Activated CD8-positive, alpha-beta memory T cell treated with anti-CD3 and anti-CD28 coated beads, Interleukin-2, amount 50 U/mL, for 1 hour (primary cell): Measurements from ENCODE around the gene PDIA5.
"Not testable (repeated sequence)": the region's sequence is repeated elsewhere in the genome, so short reads cannot be mapped to it uniquely, and the experiment has no call there.

Experiments
- DNase-seq: peaks from one replicate; pipeline ENCODE4 v3.0.0-alpha.2; 2020; ENCODE audit errors: extremely low read depth

Gene PDIA5

GRCh38 chr3:123150449-123151215 lies 83.8 kb downstream of the PDIA5 start:
- DNase-seq: no peak

GRCh38 chr3:123151251-123151705 lies 84.5 kb downstream of the PDIA5 start:
- no peak for DNase-seq

- DNase-seq: not testable (repeated sequence)
Measured at GRCh38 chr3:123151853-123152420, 85.1 kb downstream of the PDIA5 start.

- no peak for DNase-seq
Measured at GRCh38 chr3:123152687-123153086, 85.9 kb downstream of the PDIA5 start.

GRCh38 chr3:123153125-123154019 lies 86.5 kb downstream of the PDIA5 start:
- DNase-seq: no peak

GRCh38 chr3:123154020-123154985 lies 87.5 kb downstream of the PDIA5 start:
- no peak for DNase-seq

- DNase-seq: no peak
Measured at GRCh38 chr3:123155471-123156011, 88.7 kb downstream of the PDIA5 start.

GRCh38 chr3:123156276-123156995 lies 89.6 kb downstream of the PDIA5 start:
- DNase-seq: no peak

GRCh38 chr3:123157209-123157597 lies 90.4 kb downstream of the PDIA5 start:
- DNase-seq: no peak

- DNase-seq: no peak
Measured at GRCh38 chr3:123157598-123158287, 90.9 kb downstream of the PDIA5 start.

- DNase-seq: no peak
Measured at GRCh38 chr3:123158330-123158729, 91.5 kb downstream of the PDIA5 start.

- no peak for DNase-seq
Measured at GRCh38 chr3:123158899-123159390, 92.1 kb downstream of the PDIA5 start.

GRCh38 chr3:123159926-123160635 lies 93.3 kb downstream of the PDIA5 start:
- DNase-seq: no peak

GRCh38 chr3:123161167-123161566 lies 94.3 kb downstream of the PDIA5 start:
- DNase-seq: no peak

- no peak for DNase-seq
Measured at GRCh38 chr3:123163141-123163540, 96.3 kb downstream of the PDIA5 start.

GRCh38 chr3:123165163-123165562 lies 98.3 kb downstream of the PDIA5 start:
- no peak for DNase-seq

GRCh38 chr3:123167686-123168085 lies 100.9 kb downstream of the PDIA5 start:
- no peak for DNase-seq

- no peak for DNase-seq
Measured at GRCh38 chr3:123168122-123168521, 101.3 kb downstream of the PDIA5 start.

GRCh38 chr3:123168605-123169004 lies 101.8 kb downstream of the PDIA5 start:
- DNase-seq: no peak
